Adrenal gland (tissue), 5 donors: ENCODE data around the gene IL33.

Source experiments
- POLR2A ChIP-seq, 2 donors: fragments of 450-650 bp; IDR thresholded peaks; one replicate each; pipeline ENCODE4 v1.6.1; 2017; ENCODE audit warnings: antibody characterized with exemption in 2 of 2, mild to moderate bottlenecking in 2 of 2, moderate library complexity in 1 of 2
- TF ChIP-seq, protein P1 (sequence below), 6 experiments: fragments of 450-650 bp in 4 of 6; fragments of 200-600 bp in 2 of 6; sonication (generic) in 1 of 6; IDR thresholded peaks; 1 replicate in 5 of 6; 2 replicates in 1 of 6; pipeline versions ENCODE4 v1.5.1 to v1.8.0; 2016 to 2021; ENCODE audit warnings: antibody characterized with exemption in 6 of 6, mild to moderate bottlenecking in 2 of 6, moderate library complexity in 1 of 6
- donor health status: DM: no; HTN: no; CAD: no.

DNA sequence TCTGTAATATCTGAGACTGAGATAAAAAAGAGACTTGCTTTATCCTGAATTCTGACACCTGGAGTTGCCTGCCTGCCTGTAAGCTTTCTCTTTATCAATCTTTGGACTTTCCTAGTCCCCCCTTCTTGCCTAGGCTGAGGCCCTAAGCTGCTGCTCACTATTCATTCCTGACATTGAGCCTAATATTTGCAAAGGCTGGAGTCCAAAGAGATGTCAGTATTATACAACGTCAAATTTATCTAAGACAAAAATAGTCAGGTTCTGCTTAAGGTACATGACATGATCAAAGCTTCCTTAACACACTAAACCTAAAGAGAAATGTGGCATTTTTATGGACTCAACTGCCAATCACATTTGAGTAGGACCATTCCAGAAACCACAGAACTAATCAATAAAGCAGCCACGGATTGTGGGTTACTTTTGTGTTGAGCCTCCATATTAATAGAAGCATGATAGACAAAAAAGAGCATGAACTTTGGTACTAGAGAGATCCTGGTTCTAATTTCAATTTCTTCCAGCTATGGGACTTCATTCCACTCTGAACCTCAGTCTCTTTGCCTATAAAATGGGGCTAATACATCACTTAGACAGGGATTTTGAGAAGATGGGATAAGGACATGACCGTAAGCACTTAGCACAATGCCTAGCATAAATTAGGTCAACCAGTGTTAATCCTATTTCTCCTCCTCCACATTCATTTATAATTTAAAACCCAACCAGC is 56.1 kb downstream of the IL33 start:
- TF ChIP-seq POLR2A (IDR thresholded peaks at IDR 0.05) = no peak
- TF ChIP-seq, protein P1, sequence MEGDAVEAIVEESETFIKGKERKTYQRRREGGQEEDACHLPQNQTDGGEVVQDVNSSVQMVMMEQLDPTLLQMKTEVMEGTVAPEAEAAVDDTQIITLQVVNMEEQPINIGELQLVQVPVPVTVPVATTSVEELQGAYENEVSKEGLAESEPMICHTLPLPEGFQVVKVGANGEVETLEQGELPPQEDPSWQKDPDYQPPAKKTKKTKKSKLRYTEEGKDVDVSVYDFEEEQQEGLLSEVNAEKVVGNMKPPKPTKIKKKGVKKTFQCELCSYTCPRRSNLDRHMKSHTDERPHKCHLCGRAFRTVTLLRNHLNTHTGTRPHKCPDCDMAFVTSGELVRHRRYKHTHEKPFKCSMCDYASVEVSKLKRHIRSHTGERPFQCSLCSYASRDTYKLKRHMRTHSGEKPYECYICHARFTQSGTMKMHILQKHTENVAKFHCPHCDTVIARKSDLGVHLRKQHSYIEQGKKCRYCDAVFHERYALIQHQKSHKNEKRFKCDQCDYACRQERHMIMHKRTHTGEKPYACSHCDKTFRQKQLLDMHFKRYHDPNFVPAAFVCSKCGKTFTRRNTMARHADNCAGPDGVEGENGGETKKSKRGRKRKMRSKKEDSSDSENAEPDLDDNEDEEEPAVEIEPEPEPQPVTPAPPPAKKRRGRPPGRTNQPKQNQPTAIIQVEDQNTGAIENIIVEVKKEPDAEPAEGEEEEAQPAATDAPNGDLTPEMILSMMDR (IDR thresholded peaks at IDR 0.05) = no peak
